Hematopoietic multipotent progenitor cell treated with erythropoietin and hydrocortisone succinate and interleukin-3 and kit ligand, for 6 days (in vitro differentiated cells): Measurements from ENCODE around the gene OST4.
A peak's percentile ranks its signal among the peaks of the same experiment; 100 is the strongest.
"Not testable (repeated sequence)": the region's sequence is repeated elsewhere in the genome, so short reads cannot be mapped to it uniquely, and the experiment has no call there.

Source experiments
- DNase-seq: peaks from one replicate; pipeline ENCODE4 v3.0.0-alpha.2; 2015

Gene OST4

DNA sequence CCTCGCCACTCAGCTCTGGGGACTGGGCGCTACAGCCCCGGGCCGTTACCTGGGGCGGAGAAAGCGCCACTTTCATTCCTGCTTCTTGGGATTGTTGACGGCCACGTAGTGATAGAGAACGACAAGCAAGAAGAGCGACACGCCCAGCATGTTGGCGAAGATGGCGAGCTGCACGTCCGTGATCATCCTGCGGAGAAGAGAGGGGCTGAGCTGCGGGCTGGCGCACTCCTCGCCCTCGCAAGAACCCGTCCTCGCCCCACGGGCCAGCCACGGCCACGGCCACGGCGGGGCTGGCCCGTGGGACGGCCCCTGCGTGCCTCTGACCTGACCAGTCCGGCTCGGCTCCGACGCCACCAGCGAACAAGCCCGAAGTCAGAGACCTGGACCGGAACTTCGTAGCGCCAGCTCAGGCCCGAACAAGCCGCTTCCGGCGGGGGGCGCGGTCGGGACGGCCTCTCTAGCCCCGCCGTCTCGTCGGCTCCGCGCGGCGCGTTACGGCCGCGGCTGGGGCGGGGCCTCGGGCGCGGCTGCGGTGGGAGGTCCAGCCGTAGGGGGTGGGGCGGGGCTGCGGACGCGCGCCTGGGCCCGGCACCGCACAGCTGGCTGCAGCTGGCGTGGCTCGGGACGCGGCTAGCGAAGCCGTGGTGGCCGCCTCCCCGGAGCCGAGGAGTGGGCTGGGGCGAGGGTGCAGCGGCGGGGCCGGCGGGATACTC is at the start of gene OST4:
Gene OST4 (minus strand): TSS at position 378 of the 713 bp plus-strand sequence.
- DNase-seq: peak; percentile 96

DNA sequence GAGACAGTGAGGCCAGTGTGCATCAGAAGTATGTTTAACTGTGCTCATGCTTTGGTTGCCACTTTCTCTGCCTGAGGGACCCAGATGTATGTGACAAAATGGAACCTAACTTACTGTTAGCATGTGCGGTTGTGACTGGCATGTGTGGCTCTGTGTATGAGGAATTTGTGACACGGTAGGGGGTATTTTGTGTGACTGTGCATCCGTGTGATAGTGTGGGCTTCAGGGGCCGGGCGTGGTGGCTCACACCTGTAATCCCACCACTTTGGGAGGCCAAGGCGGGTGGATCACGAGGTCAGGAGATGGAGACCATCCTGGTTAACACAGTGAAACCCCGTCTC is 47.8 kb upstream of the OST4 start:
- peak; percentile 28 for DNase-seq

DNA sequence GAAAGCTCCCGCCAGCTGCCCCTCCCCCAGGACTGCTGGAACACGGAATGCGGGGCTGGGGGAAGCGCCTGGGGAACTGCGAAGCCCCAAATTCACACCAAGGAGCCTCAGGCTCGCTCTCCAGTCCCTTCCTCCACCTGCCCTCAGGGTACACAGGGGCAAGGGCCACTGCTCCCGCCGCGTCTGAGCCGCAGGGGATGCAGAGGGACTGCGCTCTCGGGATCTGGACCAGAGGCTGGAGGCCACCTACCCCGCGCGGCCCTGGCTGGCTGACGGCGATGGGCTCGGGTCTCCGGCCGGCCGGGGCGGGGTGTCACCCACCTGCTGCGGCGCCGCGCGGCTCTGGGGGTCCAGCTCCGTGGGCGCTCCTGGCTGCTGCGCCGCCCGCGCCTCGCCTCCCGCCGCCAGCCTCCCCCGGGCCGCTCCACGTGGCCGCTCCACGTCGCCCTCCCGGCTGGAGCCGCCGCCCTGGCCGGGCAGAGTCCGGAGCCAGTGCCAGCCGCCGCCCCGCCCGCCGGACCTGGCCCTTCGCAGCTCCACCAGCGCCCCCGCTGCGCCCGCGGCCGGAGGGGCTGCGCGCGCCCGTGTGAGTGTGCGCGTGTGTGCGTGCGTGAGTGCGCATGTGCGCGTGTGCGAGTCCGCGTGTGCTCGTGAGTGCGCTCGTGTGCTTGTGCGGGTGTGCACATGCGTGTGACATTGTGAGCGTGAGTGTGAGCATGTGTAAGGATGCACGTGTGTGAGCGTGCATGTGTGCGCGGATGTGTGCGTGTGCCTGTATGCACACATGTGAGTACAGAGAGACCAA is 47.3 kb upstream of the OST4 start, which contains the start of gene CGREF1:
Gene CGREF1 (minus strand): TSS at position 604 of the 805 bp plus-strand sequence. CDS start 14,762 bp downstream, outside the sequence.
- peak; percentile 24 for DNase-seq

DNA sequence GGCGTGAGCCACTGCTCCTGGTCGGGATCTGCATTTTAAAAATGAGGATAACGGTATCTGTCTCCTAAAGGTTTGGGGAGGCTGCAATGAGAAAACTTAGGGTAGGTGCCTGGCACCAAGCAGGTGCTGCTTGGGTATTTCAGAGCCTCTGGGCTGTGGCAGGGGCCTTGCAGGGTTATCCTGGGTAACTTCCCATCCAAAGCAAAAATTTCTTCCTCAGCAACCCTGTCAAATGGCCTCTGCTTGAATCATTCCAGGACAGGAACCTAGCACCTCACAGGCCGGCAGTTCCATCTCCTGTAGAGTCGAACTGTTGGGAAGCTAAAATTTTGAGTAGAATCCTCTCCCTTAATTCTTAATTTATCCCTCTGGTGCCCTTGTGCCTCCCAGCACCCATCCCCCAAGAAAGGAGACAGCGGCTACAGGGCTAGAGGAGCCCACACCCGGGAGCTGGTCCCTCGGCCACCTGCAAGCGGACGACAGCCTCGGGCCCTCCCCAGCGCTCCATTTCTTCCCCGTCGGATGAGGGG is 46.6 kb upstream of the OST4 start:
- no peak for DNase-seq

DNA sequence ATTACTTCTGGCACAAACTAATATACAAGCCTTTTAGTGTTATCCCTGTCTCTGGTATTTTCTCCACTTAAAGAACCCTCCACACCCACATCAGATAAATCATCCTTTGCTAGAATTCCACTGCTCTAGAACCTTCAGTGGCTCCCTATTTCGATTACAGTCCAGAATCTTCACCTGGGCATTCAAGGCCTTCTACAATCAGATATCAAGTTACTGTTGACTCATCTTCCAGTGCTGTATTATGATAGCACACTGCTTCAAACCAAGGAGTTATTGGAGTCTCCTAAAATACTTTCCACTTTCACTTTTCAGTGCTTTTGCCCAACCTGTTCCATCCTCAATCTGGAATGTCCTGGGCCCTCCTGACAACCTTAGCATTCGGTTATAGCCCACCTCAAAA is 44.1 kb upstream of the OST4 start:
- DNase-seq: no peak

DNA sequence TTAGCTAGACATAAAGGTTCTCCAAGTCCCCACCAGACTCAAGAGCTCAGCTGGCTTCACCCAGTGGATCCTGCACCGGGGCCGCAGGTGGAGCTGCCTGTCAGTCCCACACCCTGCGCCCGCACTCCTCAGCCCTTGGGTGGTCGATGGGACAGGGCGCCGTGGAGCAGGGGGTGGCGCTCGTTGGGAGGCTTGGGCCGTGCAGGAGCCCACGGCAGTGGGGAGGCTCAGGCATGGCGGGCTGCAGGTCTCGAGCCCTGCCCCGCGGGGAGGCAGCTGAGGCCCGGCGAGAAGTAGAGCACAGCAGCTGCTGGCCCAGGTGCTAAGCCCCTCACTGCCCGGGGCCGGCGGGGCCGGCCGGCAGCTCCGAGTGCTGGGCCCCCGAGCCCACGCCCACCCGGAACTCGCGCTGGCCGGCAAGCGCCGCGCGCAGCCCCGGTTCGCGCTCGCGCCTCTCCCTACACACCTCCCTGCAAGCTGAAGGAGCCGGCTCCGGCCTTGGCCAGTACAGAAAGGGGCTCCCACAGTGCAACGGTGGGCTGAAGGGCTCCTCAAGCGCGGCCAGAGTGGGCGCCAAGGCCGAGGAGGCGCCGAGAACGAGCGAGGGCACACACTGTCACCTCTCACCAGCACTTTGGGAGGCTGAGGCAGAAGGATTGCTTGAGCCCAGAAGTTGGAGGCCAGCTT is 40.1 kb upstream of the OST4 start:
- DNase-seq: not testable (repeated sequence)

DNA sequence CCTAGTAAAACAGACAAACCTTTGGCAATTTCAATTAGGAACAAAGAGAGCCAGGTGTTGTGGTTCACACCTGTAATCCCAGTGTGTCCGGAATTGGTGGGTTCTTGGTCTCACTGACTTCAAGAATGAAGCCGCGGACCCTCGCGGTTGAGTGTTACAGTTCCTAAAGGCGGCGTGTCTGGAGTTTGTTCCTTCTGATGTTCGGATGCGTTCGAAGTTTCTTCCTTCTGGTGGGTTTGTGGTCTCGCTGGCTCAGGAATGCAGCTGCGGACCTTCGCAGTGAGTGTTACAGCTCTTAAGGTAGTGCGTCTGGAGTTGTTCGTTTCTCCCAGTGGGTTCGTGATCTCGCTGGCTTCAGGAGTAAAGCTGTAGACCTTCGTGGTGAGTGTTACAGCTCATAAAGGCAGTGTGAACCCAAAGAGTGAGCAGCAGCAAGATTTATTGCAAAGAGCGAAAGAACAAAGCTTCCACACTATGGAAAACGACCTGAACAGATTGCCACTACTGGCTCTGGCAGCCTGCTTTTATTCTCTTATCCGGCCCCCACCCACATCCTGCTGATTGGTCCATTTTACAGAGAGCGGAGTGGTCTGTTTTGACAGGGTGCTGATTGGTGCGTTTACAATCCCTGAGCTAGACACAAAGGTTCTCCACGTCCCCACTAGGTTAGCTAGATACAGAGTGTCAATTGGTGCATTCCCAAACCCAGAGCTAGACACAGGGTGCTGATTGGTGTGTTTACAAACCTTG is 39.3 kb upstream of the OST4 start:
- not testable (repeated sequence) for DNase-seq

DNA sequence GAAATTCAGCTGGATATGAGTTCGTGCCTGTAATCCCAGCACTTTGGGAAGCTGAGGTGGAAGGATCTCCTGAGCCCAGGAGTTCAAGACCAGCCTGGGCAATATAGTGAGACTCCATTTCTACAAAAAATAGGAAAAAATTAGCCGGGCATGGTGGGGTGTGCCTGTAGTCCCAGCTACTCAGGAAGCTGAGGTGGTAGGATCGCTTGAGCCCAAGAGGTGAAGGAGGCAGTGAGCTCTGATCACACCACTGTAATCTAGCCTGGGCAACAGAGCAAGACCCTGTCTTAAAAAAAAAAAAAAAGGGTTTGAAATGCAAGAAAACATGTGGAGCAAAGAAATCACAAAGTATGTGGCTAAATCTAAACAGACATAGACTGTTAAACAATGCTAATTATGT is 37.6 kb upstream of the OST4 start:
- DNase-seq: no peak

DNA sequence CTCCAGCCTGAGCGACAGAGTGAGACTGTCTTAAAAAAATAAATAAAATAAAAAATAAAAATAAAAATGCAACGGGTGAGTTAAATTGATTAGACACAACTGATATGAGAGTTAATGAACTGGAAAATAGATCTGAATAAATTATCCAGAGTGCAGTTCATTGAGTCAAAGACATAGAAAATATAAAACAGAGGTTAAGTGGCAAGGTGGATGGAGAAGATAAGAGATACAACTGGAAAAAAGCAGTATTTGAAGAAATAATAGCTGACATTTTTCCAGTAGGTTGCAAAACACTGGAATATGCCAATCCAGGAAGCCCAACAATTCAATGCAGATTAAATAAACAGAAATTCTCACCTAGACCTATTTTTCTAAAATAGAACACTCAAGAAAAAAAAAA is 36.8 kb upstream of the OST4 start:
- DNase-seq: peak; percentile 46

DNA sequence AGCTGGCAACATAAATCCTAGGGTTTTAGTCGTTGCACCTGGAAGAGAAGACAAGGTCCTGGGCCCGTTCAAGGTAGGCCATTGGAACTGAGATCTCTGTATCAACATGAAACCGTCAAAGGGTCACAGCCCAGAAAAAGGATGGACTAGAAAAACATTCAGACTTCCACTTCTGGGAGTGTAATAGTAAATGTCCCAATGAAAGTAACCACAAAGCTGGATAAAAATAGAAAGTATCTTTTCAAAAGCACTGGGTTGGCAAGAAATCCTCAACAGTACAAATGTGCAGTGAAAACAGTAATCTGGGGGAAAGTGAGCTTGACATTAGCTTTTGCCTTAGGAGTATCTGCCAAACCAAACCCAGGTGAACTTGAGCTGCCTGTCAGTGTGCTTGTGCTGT is 34.5 kb upstream of the OST4 start:
- no peak for DNase-seq

DNA sequence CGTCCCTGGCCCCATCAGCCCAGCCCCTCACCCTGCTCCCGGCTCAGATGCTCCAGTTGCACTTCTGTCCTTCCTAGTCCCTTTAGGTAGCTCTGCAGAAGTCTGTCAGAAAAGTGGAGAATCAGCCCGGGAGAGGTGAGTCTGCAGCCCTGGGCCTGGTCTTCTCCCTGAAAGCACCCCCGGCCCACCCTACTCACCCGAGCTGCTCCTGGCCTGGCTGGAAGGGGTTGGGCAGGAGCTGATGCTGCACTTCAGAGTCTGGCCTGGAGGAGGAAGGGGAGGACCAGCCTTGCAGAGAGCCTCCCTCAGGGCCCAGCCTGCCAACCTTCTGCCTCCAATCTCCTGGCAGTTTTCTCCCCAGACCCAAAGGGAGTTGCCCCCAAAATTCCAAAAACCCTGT is 30.9 kb upstream of the OST4 start:
- DNase-seq: no peak

DNA sequence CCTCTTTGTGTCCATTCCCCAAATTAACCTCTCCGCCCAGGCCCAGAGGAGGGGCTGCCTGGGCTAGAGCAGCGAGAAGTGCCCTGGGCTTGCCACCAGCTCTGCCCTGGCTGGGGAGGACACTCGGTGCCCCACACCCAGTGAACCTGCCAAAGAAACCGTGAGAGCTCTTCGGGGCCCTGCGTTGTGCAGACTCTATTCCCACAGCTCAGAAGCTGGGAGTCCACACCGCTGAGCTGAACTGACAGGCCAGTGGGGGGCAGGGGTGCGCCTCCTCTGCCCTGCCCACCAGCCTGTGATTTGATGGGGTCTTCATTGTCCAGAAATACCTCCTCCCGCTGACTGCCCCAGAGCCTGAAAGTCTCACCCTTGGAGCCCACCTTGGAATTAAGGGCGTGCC is 28.6 kb upstream of the OST4 start:
- DNase-seq: no peak

DNA sequence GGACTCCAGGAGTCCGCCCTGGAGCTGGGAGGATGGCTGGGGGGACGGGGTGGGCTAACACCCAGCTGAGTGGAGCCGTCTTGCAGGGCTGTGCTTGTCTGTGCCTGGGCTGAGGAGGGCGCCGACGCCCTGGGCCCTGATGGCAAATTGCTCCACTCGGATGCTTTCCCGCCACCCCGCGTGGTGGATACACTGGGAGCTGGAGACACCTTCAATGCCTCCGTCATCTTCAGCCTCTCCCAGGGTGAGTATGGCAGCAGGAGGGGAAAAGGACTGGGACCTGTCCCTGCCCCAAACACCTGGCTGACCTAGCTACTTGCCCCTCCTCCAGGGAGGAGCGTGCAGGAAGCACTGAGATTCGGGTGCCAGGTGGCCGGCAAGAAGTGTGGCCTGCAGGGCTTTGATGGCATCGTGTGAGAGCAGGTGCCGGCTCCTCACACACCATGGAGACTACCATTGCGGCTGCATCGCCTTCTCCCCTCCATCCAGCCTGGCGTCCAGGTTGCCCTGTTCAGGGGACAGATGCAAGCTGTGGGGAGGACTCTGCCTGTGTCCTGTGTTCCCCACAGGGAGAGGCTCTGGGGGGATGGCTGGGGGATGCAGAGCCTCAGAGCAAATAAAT is 28.0 kb upstream of the OST4 start:
- DNase-seq: no peak

DNA sequence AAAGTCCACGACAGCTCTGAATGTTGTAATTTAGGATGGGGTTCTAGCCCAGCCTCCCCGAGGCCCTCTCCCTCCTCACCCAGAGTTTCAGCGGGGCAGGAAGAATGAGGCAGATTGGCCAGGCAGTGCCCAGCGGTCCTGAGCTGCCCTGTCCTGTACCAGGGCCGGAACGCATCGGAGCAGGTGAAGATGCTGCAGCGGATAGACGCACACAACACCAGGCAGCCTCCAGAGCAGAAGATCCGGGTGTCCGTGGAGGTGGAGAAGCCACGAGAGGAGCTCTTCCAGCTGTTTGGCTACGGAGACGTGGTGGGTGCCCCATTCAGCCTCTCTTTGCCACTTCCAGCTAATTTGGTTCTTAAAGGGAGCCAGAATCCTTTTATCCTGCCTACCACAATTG is 25.9 kb upstream of the OST4 start:
- no peak for DNase-seq

DNA sequence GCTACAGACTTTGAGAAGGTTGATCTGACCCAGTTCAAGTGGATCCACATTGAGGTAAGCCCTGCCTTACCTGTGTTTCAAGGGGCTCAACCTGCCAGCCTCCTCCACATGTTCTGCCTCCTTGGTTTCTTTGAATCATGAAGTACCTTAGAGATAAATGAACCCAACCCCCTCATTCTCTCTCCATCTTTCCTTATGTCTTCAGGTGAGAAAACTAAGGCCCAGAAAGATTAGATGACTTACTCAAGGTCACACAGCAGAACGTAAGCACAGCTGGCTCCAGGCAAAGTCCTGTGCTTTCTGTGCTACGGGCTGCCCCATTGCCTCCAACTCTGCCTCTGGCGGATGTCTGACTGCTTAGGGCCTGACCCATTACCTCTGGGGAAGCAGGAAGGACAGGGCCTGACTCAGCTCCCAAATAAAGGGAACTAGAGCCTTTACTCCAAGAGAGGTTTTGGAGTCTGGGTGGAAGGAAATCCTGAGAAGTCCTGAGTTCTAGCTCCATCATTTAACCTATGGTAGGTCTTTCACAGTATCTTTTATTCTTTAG is 25.4 kb upstream of the OST4 start:
- DNase-seq: no peak

DNA sequence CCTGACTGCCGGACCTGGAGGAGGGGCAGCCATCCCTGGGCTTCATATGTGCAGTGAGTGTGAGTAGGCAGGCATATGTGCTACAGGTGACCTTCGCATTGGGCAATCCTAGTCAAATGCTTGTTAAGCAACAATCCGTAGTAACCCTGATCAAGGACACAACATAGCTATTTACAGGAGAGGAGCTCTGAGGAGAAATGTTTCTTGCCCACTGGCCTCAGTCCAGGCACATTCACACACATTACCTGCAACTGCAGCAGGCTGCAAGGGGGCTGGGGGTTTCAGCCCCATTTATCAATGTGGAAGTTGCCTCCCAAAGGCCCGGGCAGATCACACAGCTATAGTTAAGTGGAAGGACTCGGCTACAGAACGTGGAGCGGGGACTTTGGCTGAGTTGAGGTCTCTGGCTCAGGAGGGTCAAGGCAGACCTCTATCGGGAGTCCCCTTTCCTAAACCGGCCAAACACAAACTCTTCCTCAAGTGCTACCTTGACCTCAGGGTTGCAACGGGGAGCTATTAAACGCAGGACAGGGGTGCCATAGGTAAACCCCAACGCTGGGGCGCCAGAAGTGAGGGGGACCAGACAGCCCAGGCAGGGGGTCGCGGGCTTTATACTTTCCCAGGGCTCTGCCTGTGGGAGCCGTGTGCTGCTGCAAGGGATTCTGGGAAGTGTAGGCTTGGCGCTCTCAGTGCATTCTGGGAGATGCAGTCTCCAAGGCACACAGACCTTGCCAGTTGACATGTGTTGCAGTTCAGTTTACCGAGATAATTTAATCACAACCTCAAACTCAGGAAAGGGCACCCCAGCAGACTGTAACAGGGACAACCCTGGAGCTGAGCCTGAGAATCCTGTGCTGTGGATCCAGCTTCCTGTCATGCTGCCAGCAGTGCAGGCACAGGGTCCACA is 24.5 kb upstream of the OST4 start:
- peak; percentile 88 for DNase-seq

DNA sequence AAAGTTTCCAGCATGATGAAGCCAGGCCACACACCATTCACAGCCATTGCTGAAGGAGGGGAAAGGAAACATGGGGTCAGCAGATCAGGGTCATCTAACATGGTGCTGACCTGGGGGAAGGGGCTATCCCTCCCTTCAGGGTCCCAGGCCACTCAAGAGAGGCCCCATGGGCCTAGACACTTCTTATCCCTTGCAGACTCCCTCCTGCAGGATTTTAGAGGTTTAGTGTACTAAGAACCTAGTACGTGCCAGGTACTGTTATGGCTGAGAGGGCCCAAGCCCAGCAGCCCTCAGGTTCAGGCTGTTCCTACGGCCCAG is 23.9 kb upstream of the OST4 start:
- DNase-seq: no peak

DNA sequence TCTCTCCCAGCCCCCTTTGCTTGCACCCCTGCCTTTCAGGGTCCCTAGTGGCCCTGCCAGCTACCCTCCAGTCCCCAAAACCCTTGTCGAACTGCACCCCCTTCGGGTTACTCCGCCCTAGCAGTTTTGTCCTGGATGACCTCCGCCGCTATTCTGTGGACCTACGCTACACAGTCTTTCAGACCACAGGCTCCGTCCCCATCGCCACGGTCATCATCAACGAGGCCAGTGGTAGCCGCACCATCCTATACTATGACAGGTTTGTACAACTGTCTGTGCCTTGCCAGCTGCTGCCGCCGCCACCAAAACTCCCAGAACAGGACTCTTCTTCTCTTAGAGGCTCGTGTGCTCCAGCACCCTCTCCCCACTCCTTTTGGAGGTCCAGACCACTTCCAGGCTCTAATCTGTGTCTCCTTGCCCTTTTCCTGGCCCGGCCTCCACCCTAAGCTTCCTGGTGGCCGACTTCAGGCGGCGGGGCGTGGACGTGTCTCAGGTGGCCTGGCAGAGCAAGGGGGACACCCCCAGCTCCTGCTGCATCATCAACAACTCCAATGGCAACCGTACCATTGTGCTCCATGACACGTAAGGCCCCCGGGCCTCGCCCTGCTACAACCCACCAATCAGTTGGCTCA is 23.0 kb upstream of the OST4 start:
- DNase-seq: no peak

DNA sequence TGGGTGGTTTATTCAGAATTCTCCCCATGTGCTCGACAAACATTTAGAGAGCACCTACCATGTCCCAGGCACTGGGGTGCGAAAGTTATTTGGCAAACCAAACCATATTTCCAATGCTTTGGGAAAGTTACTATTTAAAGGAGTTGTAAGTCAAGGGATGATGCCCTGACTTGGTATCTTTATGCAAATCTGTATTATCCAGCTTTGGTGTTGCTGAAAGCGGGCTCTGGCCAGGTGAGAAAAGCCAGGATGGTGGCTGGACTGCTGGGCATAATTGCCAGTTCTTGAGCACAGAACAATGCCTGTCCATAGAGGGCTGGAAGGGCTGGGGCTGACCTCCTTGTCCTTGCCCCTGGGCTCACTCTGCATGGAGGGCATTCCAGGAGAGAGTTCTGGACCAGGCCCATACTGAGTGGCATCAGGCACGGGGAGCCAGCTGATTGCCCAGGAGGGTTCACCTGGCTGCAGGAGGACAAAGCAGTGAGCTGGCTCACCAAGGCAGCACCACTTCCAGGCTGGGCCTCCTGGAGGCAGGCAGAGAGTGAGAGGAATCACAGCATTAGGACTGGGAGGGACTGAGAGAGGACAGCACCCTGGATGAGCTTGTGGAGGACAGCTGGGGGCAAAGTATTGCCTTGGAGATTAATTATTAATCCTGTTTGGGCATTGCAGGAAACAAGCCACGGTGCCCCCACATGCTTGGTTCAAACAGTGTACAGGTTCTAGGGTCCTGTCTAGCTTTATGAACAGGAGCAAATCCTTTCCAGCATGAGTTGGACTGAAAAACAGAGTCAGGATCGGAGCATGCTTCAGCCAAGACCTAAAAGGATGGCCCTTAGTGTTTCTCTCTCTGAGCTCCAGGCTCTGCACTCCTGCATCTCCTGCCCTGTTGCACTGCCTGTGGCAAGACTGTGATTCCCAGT is 22.2 kb upstream of the OST4 start:
- no peak for DNase-seq
